Stimulated activated CD8-positive, alpha-beta memory T cell treated with anti-CD3 and anti-CD28 coated beads, Interleukin-15, amount 100 ng/mL, for 1 hour (primary cell): ENCODE measurements around the gene ENG.

Experiments
- DNase-seq: peaks from one replicate; pipeline ENCODE4 v3.0.0-alpha.2; 2020; ENCODE audit warnings: low read depth

The ENG gene

DNA sequence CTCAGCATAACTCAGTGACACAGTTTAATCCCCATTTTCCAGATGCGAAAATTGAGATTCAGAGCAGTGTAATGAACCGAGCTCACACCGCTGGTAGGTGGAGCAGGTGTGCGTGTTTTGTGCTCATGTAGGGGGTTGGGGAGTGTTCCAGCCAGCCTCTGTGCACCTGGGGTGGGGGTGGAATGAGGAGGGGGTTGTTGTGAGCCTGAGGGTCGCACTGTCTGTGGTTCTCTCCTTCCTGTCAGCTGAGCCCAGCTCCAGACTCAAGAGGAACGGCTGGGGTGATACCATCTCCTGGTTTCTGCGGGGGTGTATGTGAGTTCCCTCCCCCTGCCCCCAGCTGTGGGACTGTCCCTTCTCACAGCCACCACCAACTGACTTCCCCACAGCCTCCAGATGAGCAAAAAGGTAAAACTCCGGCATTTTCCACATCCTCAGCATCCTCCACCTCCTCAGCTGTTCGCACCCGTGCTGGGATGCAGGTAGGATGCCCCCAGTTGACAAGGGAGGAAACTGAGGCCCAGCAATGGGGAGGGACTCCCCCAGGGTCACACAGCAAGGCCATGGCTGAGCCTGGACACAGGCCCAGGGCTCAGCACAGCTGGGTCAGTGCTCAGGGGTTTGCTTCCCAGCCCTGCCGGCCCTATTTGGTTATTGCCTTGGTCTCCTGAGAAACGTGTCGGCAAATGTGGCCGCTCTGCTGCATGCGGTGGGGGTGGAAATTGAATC lies 78.1 kb downstream of the ENG start:
- peak; percentile 54 for DNase-seq

GRCh38 chr9:127773981-127774380 lies 80.5 kb downstream of the ENG start:
- no peak for DNase-seq

GRCh38 chr9:127773272-127773671 lies 81.2 kb downstream of the ENG start:
- no peak for DNase-seq

DNA sequence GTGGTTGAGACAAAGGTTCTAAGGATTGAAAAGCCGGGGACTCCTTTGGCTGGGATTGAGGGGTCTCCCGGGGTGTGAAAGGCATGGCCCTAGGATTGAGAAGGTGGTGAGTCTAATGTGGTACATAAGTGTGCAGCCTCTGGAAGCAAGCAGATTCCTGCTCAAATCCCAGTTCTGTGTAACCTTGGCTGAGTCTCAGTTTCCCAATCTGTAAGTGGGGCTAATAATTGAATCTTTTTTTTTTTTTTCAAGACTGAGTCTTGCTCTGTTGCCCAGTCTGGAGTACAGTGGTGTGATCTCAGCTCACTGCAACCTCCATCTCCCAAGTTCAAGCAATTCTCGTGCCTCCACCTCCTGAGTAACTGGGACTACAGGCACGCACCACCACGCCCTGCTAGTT lies 81.9 kb downstream of the ENG start:
- DNase-seq: no peak

- no peak for DNase-seq
Observed at GRCh38 chr9:127771570-127772189, 82.8 kb downstream of the ENG start.

DNA sequence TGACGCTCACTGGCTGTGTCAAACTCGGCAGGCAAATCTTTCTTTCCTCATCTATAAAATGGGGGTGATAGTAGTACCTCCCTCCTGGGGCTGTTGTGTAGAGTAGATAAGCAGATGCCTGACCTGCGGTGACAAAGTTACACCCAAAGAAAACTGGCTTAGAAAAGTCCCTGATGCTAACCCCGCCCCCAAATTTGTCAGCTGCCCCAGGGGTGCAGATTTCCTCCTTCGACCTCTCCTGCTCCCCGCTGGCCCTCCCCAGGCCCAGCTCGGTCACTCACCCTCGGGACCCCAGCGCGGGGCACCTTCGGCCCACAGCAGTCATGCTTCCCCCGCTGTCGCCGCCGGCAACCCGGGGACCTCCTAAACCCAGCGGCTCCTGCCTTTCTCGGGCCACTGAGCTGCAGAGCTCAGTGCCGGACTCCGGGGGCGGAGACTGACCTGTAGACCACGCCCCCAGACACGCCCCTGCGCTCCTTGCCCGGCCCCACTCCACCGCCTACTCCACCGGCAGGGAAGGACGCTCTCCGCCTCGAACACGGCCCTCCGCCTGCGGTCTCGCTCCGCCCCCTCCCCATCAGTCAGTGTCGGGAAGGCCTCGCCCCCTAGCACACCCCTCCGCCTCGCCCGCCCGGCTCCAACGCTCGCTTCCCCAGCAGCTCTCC lies 83.4 kb downstream of the ENG start:
- DNase-seq: peak; percentile 91

GRCh38 chr9:127770583-127770904 lies 83.9 kb downstream of the ENG start:
- DNase-seq: no peak

GRCh38 chr9:127769929-127770582 lies 84.4 kb downstream of the ENG start:
- DNase-seq: no peak

DNA sequence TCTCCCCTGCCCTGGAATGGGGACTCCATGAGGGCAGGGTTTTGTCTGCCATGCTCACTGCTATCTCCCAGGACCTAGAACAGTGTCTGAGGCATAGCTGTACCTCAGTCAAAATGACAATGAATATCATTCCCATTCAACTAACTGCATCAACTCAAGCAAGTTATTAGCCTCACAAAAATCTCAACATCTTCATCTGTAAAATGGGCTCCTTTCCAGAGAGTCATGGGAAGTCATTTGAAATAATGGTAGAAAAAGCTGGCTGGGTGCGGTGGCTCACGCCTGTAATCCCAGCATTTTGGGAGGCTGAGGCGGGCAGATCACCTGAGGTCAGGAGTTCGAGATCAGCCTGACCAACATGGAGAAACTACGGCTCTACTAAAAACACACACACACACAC lies 85.4 kb downstream of the ENG start:
- DNase-seq: no peak

DNA sequence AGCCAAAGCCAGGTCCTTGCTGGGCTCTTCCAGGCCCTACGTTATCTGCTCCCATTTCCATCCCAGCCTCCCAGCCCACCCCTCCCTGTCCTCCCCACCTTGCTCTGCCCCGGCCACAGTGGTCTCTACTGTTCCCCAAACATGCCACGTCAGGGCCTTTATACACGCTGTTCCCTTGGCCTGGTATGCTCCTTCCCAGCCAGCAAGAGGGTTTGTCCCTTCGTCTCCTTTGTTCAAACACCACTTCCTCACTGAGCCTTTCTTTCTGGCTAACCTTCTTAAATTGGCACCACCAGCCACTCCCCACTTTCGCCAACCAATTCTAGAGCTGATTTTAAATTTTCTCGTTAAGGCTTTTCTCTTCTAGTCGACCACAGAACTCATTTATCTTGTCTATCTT lies 85.8 kb downstream of the ENG start:
- no peak for DNase-seq

DNA sequence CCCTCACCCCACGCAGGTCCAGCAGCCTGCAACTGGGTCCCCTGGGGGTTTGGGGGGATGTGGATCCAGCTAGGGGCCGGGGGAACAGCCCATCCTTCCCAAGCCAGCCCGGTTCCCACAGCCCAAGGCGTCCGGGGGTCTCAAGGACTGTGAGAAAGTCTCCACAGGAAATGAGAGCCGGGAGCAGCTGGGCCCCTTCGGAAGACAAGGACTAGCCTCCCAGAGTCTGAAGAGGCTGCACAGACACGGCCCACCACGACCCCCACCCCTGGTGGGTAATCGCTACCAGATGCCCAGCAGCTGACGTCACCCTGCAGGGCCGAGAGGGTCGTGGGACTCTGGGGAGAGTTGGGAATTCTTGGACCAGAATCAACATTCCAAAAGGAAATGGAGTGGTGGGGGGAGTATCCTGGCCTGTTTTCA lies 86.5 kb downstream of the ENG start:
- DNase-seq: no peak

DNA sequence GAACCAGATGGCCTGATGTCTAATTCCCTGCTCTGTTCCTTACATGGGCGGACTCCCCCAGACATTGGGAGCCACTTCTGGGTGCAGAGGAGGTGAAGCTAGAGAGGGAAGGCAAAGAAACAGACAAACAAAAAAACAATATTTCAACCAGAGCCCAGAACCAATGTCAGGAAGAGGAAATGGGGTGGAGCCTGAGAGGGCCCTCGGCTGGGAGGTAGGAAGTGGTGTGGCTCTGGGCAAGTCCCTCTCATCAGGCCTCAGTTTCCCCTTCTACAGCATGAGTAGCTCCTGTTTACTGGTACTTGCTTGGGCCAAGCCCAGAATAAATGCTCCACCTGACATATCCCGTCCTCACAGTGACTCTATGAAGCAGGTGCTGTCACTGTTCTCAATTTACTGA lies 87.0 kb downstream of the ENG start:
- no peak for DNase-seq

DNA sequence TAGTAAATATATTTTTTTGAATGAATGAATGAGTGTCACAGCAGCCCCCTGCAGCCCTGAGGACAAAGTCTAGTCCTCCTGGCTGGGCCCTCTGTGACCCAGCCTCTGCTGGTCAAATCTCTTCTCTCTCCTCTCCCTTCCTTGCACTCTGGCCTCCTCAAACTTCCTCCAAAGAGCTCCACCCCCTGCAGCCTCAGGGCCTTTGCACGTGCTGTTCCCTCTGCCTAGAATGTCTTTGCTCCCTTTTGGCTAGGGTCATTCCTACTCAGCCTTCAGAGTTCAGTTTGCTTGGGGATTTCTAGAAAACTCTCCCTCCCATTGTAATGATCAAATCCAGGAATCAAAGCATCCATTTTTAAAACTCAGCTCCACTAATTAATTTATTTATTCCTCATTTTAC lies 89.0 kb downstream of the ENG start:
- no peak for DNase-seq
